Measurements from ENCODE around the gene SOSTDC1. TPM values are rescaled to one million over a fixed set of nuclear protein-coding genes. Genes with fewer than 3 reads are reported as not detected.
"Not testable (repeated sequence)": the region's sequence is repeated elsewhere in the genome, so short reads cannot be mapped to it uniquely, and the experiment has no call there.

The SOSTDC1 gene
- total RNA-seq, 1 experiment from 2014 or later = not detected

DNA sequence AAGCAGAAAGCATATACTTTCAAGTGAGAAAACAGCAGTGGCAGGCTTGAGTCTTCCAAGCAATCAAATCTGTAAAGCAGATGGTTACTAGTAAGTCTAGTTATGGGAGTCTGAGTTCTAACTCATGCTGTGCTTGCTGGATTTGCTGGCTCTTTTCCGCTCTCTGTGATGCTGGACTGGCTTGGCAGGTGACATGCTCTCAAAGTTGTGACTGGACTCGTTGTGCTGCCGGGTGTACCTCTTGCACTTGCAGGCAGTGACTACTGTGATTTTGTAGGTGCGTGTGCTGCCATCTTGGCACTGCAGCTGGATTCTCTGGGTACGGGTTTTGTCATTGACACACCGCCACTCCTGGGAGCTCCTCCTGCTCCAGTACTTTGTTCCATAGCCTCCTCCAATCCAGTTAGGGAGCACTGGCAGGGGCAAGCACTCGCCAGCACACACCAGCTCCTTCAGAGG lies 3.1 kb downstream of the SOSTDC1 start:
- DNase-seq (ENCODE audit: low read depth) = no peak

DNA sequence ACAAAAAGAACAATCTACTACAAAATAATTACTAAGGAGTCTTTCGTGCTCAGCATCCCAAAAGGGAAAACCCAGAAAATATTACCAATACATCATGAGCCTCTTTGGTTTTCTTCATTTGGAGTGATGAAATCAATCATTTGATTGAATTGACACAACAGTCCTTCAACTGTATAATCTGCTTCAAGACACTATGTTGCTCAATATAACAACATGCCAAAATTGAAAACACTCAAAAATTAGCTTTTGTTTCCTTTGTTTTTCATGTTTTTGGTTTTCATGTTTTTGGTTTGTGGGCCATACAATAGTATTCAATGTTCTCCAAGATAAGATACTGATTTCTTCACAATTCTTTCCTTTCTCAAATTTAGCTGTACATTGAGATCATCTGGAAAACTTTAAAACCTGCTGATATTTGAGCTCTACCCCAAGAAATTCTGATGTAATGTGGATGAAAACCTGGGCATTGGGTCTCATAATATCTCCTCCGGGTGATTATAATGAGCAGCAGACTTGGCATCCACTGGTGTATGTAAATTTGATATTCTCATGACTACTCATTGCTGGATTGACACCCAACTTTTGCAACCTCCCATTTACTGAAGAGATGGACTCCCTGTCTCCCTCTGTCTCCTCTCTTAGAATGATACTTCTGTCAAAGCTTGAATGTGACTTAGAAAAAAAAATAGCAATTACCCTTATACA lies 4.6 kb downstream of the SOSTDC1 start:
- no peak for DNase-seq (ENCODE audit: low read depth)

DNA sequence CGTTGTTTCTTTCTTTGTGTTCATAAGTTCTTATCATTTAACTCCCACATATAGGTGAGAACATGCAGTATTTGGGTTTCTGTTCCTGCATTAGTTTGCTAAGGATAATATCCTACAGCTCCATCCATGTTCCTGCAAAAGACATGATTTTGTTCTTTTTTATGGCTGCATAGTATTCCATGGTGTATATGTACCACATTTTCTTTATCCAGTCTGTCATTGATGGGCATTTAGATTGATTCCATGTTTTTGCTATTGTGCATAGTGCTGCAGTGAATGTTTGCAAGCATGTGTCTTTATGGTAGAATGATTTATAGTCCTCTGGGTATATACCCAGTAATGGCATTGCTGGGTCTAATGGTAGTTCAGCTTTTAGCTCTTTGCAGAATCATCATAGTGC lies 9.2 kb downstream of the SOSTDC1 start:
- DNase-seq (ENCODE audit: low read depth) = not testable (repeated sequence)

DNA sequence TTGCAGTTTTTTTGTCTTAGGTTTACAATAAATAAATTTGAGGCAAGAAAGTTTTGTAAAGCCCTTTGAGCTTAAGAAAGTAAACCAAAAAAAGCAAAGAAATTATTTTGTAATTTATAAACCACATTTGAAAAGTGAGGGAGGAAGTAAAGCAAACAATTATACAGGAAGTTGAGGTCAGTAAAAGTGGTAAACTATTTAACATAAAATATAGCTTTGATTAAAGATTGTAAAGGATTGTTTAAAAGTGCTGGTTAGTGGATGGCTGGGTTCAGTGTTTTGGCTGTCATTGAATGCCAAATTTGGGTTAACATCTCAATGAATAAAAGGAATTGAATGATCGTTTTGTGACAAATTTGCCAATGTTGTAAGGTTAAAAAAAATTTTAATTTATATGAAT lies 9.9 kb downstream of the SOSTDC1 start:
- DNase-seq (ENCODE audit: low read depth) = no peak

DNA sequence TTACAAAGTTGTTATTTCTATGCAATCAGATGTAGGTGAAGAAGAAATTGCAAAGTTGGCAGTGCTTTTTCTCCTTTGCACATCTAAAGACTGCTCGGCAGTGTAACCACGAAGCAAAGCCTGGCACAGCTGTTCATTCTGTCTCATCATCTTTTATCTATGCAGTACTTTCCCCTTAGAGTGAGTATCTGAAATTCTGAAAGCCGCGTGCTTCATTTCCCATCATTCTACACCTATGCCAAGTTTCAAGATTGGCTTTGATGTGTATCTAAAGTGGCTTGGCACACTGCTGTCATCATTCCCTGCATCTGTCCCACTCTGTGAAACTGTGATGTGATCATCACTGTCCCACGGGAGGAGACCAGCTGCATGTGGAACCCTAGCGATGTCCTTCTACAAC lies 15.2 kb downstream of the SOSTDC1 start:
- DNase-seq (ENCODE audit: low read depth) = no peak

DNA sequence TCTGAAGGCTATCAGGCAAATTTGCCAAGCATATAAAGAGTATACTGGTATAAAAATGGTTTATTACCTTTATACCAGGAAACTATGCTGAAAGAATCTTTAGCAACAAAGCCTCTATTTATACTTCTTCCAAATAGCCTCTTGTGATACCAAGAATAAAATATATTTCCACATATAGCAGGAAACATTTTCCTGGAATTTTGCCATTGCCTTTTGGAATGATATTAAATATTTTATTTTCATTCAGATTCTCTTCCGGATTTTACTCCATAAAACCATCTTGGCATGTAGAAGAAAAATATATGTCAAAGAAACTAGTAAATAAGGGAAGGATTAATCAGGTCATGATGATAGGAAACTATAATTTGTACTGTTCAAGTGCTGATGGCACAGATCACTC lies 17.7 kb downstream of the SOSTDC1 start:
- DNase-seq (ENCODE audit: low read depth) = no peak

DNA sequence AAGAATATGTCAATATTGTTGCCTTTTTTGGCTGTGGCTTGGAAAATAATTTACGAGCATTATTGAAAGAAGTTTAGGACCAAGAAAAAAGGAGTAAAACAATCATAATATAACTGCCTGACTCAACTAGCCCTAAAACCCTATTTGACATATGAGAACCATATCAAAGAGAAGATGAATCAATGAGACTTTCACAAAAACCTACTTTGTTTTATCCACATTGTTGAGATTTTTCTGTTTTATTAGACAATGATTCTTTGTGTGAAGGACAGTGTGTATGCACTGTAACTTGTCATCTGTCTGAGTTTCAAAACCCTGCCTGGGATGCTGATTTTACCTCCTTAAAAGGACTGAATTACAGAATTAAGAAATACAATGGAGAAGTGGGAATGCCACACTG lies 19.0 kb downstream of the SOSTDC1 start:
- DNase-seq (ENCODE audit: low read depth) = no peak

DNA sequence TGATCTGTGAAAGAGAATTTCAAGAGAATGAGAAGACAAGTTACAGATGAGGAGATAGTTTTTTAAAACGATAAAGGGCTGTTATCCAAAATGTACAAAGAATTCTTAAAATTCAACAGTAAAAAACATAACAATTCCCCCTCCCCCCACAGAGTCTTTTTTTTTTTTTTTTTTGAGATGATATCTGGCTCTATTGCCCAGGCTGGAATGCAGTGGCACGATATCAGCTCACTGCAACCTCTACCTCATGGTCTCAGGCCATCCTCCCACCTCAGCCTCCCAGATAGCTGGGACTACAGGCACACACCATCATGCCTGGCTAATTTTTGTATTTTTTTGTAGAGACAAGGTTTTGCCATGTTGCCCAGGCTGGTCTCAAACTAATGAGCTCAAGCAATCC lies 21.7 kb downstream of the SOSTDC1 start:
- not testable (repeated sequence) for DNase-seq (ENCODE audit: low read depth)

DNA sequence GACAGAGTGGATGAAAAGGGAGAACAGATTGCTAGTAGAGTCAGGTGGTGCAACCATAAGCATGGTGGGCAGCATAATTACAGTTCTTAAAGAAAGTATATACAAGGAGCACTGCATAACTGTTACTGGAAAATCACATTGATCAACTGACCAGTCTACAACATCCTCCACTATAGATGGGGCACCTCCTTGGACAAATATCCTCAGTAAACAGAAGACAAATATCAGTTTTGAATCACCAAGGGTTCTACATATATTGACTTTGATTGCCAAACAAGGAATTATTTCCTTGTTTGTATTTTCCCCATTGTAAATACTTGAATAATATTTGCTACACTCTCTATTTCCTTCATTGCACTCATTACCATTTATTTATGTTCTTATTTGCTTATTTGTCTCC lies 26.6 kb downstream of the SOSTDC1 start:
- DNase-seq (ENCODE audit: low read depth) = no peak

DNA sequence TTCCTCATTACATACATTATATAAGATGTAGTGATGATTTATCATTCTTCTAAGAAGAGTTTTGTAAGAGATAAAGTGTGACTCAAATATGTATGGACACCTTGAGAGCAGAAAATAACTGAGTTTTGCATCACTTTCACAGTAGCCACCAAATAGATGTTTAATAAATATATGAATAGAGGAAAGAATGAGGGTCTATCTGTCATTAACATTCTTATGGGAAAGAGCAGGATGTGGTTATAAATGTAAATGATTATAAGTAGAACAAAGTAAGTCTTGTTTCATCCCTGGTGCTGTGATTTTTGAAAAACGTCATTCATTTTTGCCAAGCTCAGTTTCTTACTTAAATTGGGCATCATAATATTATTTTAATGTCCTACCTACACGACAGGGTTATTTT lies 29.2 kb downstream of the SOSTDC1 start:
- no peak for DNase-seq (ENCODE audit: low read depth)

DNA sequence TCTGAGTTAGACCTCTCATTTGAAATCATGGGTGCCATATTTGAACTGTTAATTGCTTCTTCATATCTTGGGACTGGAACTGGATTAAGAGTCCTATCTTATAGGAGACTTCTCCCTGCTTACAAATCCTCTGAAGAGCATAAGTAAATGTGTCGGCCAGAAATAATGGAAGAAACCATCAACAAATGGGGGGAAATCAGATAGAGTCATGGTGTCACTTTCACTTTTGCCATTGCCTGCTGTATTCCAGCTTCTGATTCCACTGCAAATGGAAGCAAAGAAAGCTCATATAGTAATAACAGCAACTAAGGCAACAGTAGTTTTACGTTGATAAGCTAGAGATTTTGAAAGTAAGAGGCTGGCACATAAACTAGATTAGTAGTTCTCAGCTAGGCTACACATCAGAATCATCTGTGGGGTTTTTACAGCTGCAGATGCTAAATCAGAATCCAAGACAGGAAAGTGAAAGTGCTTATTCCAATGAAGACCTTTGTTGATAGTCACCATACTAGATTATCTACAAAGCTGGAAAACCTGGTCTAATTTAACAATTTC lies 31.9 kb downstream of the SOSTDC1 start:
- DNase-seq (ENCODE audit: low read depth) = no peak

DNA sequence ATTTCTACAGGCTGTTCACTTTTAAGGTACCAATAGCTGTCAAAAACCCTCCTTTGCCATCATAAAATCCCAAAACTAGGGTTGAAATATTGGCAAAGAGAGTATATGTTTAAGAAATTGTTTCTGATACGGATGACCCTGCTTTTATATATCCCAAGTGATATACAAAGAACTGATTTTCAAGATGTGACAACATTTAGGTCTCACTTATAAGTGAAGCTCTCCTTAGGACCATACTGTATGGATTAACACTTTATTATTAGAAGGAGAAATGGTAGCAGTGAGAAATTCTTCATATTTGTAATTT lies 33.2 kb downstream of the SOSTDC1 start:
- DNase-seq (ENCODE audit: low read depth) = no peak

DNA sequence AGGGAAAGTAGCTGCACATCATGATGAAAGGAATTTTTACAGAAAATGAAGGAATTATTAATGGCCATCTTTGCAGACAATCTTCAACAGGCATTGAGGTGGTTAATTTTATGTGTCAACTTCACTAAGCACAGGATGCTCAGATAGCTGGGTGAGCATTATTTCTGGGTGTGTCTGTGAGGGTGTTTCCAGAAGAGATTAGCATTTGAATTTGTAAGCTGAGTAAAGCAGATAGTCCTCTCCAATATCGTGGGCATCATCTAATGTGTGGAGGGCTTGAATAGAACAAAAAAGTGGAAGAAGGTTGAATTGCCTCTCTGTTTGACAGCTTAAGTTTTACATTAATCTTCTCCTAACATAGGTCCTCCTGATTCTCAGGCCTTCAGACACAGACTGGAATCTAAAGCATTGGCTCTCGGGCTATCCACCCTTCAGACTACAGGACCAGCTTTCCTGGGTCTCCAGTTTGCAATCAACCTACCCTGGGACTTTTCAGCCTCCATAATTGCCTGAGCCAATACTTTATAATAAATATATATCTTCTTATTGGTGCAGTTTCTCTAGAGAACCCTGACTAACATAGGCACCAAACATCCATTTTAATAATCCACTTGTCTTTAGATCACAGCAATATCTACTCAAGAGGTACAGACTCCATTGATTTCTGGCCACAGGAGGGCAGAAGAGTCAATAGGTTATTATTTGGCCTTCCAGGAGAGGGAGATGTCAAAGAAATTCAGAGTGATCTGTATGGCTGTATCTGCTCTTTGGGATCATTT lies 33.7 kb downstream of the SOSTDC1 start:
- peak; percentile 27 for DNase-seq (ENCODE audit: low read depth)

DNA sequence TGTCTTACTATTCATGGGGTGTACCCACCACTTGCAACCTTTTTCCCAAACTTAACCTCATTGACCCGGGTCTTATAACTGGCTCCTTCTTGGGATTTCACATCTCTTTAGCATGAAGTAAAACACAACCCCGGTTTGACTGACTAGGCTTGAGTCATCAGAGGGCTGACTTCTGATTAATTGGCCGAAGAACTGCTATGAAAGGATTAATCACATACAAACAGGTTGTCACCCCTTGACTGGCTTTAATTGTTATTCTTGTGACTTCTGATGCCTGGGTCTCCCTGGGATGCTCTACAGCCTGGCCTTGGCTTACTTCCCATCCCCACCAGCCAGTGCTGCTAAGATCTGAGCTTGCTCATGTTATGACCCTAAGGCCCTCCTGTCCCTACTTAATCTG lies 35.4 kb downstream of the SOSTDC1 start:
- no peak for DNase-seq (ENCODE audit: low read depth)

DNA sequence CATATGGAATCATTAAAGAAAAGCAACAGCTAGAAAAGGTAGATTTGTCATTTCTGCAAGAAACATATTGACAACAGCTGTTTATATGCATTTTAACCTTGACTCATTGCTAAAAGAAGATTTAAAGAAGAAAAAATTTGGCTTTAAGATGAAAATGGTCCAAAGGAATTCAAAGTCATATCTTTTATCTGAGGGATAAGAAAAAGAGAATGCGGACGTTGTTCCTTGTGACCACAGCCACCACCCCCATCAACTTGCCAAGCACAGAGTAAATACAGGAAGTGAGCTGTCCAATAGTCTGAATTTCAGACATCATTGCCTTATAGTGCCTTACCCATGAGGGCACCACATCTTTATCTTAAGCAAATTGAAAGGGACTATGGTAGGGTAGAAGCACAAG lies 36.9 kb downstream of the SOSTDC1 start:
- peak; percentile 55 for DNase-seq (ENCODE audit: low read depth)

DNA sequence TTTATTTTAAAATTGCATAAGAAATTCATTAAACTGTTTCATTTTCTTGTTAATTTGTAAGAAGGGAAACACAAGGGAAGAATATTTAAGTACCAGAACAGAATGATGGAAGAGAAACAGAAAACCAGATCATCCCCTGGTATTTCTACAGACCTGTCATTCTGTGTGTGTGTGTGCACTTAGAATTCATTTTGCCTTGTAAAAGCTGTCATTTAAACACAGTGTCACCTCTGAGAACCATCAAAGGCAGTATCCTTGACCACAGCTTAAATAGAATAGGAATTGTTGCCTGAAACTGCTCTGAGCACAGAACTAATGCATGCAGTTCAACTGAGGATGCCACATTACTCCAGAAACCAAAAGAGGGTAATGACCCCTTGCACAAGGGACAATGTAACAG lies 37.4 kb downstream of the SOSTDC1 start:
- no peak for DNase-seq (ENCODE audit: low read depth)

DNA sequence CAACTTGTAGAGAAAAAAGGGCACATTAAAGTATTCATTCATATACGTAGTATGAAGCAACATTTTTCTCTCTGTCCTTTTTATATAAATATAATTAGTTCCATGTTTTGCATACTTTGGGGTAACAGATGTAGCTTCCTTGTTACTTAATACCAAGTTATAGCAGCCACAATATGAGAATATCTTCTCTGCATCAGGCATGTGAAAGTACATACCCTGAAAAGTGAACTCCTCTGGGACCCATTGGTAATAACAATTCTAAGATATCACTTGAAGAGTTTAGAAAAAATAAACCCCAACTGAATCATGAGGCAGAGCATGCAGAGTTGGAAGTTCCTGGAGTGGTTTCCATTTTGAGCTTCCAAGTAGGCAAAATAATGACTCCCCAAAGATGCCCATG lies 41.8 kb downstream of the SOSTDC1 start:
- DNase-seq (ENCODE audit: low read depth) = no peak

DNA sequence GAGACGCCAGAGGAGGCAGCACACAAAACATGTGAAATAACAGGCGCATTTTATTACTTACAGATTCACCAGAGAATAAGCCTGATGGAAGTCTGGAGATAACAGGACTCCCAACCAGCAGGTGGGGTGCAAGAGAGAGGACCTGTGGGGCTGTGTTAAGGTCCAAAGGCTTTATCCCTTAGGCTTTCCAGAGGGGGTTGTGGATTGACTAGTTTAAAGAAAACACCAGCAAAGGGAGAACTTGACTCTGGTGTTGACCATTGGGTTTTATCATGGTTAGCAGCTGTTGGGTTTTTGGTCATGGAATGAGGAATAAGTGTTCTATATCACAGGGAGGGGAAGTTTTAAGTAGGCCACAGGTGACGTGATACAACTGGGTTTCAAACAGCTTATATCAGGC lies 42.6 kb downstream of the SOSTDC1 start:
- no peak for DNase-seq (ENCODE audit: low read depth)

DNA sequence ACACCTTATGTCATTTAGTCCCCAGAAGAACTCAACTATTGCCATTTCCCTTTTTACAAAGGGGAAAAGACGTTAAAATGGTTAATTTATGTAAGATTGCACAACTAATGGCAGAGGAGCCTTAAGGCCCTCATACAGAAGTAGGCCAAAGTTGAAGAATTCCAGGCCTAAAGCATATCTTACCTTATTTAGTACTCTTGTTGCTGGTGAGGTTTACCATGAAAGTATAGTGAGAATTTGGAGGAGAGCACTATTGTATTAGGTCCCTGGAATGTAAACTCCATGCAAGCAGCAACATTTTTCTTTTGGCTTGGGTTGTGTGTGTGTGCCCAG lies 43.5 kb downstream of the SOSTDC1 start:
- DNase-seq (ENCODE audit: low read depth) = no peak

DNA sequence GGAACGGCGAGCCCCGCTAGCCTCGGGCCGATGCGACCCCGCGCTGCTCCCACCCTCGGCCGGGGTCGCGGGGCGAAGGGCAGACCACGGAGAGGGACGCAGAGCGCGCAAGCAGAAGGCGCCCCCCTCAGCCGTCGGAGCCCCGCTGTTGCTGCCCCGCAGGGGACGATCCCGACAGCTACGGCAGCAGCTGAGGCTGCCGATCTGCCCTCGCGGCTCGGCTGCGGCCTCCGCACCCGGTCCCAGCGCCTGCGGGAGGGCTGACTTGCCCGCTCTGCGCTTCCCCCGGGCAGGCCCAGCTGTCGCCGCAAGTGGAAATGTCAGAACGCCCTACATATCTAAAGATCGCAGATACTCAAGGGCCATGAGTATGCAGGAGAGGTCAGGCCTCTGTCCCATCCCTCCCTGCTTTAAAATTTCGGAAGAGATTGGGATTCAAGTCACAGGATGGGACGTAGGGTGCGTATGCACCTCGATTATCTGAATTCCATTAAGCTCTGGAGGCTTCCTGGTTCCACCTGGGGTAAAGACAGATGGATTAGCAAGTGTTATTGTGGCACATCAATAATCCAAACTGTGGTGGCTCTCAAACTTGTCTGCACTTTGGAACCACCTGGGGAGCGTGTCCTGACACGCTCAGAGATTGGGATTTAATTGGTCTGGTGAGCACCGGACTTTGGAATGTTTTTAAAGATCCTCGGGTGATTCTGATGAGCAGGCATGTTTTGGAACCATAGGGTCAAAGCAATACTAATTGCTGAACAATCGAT lies 44.0 kb downstream of the SOSTDC1 start, which contains the start of gene CRPPA:
Gene CRPPA, minus strand, starts transcription at position 206 of the 770 bp plus-strand sequence. CDS start 216 bp downstream, outside the sequence.
- peak; percentile 54 for DNase-seq (ENCODE audit: low read depth)

DNA sequence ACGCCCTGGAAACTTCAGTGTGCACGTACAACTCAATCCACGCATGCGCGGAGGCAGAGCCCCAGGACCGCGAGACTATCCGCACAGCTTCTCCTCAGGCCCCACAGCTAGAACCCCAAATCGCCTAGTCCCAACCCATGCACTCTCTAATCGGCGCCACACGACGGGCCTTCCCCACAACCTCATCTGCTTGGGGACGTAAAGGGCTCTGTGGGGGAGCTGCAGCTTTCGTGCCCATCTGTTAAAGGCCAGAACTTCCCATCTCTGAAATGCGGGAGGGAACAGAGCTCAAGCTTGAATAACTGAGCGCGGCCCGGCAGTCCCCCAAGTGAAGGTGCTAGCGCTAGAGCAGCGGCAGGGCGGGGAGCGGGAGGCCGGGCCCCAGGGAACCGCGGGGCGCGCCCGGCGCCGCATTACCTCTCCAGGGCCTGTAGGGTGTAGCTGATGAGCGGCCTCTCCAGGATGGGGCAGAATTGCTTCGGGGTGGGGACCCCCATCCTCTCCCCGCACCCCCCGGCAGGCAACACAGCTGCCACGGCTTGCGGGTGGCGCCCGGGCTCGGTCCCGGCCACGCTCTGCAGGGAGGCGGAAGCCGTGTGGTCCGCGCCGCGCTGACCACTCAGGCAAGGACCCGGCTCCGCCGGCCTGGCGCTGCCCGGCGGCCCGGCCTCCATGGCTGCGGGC lies 44.7 kb downstream of the SOSTDC1 start:
- DNase-seq (ENCODE audit: low read depth) = peak; percentile 93

DNA sequence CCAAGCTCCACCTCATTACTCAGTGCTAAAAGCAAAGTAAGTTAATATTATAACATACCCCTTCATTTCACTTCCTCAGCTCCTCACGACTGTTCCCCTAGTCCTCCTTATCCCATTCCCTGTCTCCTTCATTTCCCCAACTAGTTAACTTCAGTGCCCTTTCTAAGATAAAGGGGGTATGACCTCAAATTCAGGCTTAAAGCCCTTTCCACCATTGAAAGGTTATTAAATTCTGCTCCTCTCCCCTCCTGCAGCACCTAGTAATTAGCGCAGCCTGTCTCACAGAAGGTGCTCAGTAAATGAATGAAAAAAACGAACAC lies 45.2 kb downstream of the SOSTDC1 start:
- DNase-seq (ENCODE audit: low read depth) = no peak
